PC-9 (cell line): Measurements from ENCODE around the gene CETP. TPM values are rescaled to one million over a fixed set of nuclear protein-coding genes. Genes with fewer than 3 reads are reported as not detected.

ENCODE experiments used
- BruUV-seq: library from RNA; stranded (reverse); fragments of 400-500 nt; replicated peaks from 2 replicates; lab custom pipeline; 2021; lab: Mats Ljungman, UMichigan
- CTCF ChIA-PET: fragments of 300-600 bp; sonication (Branson Sonifier 250); formaldehyde crosslinking; loops from one replicate; lab custom pipeline; 2022; ENCODE audit warnings: antibody characterized with exemption; lab: Charles Lee
- POLR2A ChIA-PET: fragments of 300-600 bp; sonication (Branson Sonifier 250); formaldehyde crosslinking; loops from one replicate; lab custom pipeline; 2022; ENCODE audit warnings: antibody characterized with exemption; ENCODE audit not compliant: unreplicated experiment; lab: Charles Lee
- DNase-seq, 2 experiments: peaks; one replicate each; pipeline versions ENCODE4 v3.0.0 to v3.0.0-alpha.2; 2015 to 2022; ENCODE audit warnings: mixed read lengths in 1 of 2
- H2AFZ ChIP-seq: fragments of 200-600 bp; sonication (generic); 2 replicates; pipeline ENCODE4 v1.8.1; 2017; ENCODE audit warnings: antibody characterized with exemption
- H3F3A ChIP-seq: fragments of 200-600 bp; sonication (generic); 2 replicates; pipeline ENCODE4 v1.8.1; 2017; ENCODE audit warnings: antibody characterized with exemption, mild to moderate bottlenecking, low read depth; ENCODE audit not compliant: insufficient read depth
- H3K27ac ChIP-seq: fragments of 200-600 bp; sonication (generic); 2 replicates; pipeline ENCODE4 v1.6.1; 2016; ENCODE audit warnings: mixed run types
- H3K27me3 ChIP-seq: fragments of 200-600 bp; sonication (generic); 2 replicates; pipeline ENCODE4 v1.6.1; 2016; ENCODE audit warnings: low read depth, mixed run types; ENCODE audit not compliant: insufficient read depth
- H3K36me3 ChIP-seq: fragments of 200-600 bp; sonication (generic); 2 replicates; pipeline ENCODE4 v1.6.1; 2016; ENCODE audit warnings: low read depth, mixed run types
- H3K4me1 ChIP-seq: fragments of 200-600 bp; sonication (generic); replicated peaks from 2 replicates; pipeline ENCODE4 v1.6.1; 2016; ENCODE audit warnings: mixed run types; ENCODE audit not compliant: insufficient read depth
- H3K4me2 ChIP-seq: fragments of 200-600 bp; sonication (generic); 2 replicates; pipeline ENCODE4 v1.6.1; 2017; ENCODE audit warnings: mixed run types
- H3K4me3 ChIP-seq: fragments of 200-600 bp; sonication (generic); 2 replicates; pipeline ENCODE4 v1.6.1; 2016; ENCODE audit warnings: mixed run types
- H3K79me2 ChIP-seq: fragments of 200-600 bp; sonication (generic); 2 replicates; pipeline ENCODE4 v1.6.1; 2017; ENCODE audit warnings: low read depth, mixed run types
- H3K9me2 ChIP-seq: fragments of 200-600 bp; sonication (generic); 2 replicates; pipeline ENCODE4 v1.8.1; 2017; ENCODE audit warnings: mild to moderate bottlenecking; ENCODE audit not compliant: insufficient read depth
- H3K9me3 ChIP-seq: fragments of 200-600 bp; sonication (generic); 2 replicates; pipeline ENCODE4 v1.8.1; 2016; ENCODE audit warnings: low read depth; ENCODE audit not compliant: insufficient read depth
- H4K20me1 ChIP-seq: fragments of 200-600 bp; sonication (generic); 2 replicates; pipeline ENCODE4 v1.8.1; 2017; ENCODE audit not compliant: insufficient read depth
- EZH2 ChIP-seq: fragments of 200-600 bp; sonication (generic); IDR thresholded peaks from 2 replicates; pipeline ENCODE4 v1.8.0; 2017; ENCODE audit warnings: antibody characterized with exemption, low read depth
- intact Hi-C: fragments of 100-400 bp; cut with micrococcal nuclease; formaldehyde crosslinking; loops from one replicate; pipeline ENCODE4 v1.10.0; 2022; ENCODE audit not compliant: unreplicated experiment
- total RNA-seq: library from RNA; stranded (reverse); gene quantifications from 2 replicates; pipeline ENCODE4 v1.2.3, GENCODE V29; 2021
- TF ChIP-seq, protein P1 (sequence below): fragments of 200-600 bp; sonication (generic); conservative IDR thresholded peaks from 2 replicates; pipeline ENCODE4 v1.6.1; 2017; ENCODE audit warnings: mixed run types, antibody characterized with exemption, mild to moderate bottlenecking, moderate library complexity

Gene CETP
- total RNA-seq, 1 experiment from 2014 or later: not detected

DNA sequence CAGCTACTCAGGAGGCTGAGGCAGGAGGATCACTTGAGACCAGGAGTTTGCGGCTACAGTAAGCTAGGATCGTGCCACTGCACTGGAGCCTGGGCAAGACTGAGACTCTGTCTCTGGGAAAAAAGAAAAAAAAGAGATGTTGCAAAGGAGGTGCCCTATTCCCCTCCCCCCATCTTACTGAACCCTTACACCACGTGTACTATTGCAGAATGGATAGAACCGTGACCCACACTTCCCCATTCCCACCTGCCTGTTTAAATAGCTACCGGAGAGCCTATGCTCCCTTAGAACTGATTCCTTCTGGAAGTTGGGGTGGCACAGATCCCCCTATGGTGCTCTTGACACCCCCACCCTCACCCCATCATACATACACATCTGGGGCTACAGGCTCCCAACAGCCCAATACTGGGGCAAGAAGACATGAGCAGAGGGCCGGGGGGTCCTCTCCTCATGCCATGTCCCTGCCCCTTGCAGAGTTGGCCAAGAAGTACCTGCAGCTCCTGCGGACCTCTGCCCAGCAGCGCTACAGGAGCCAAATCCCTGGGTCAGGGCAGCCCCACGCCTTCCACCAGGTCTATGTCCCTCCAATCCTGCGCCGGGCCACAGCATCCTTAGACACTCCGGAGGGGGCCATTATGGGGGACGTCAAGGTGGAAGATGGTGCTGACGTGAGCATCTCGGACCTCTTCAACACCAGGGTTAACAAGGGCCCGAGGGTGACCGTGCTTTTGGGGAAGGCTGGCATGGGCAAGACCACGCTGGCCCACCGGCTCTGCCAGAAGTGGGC is 63.3 kb downstream of the CETP start:
- H4K20me1 ChIP-seq: no peaks in the 10 kb centered on the region
- H3K27me3 ChIP-seq: no peaks in the 10 kb centered on the region
- no peaks in the 10 kb centered on the region for H3K9me2 ChIP-seq
- no peaks in the 10 kb centered on the region for H3K9me3 ChIP-seq
- H3K4me1 ChIP-seq: peaks cover 11% of the 10 kb centered on the region
- H3K36me3 ChIP-seq: no peaks in the 10 kb centered on the region; the same call in 1 of the 2 replicates
- no peak for TF ChIP-seq EZH2
- TF ChIP-seq, protein P1, sequence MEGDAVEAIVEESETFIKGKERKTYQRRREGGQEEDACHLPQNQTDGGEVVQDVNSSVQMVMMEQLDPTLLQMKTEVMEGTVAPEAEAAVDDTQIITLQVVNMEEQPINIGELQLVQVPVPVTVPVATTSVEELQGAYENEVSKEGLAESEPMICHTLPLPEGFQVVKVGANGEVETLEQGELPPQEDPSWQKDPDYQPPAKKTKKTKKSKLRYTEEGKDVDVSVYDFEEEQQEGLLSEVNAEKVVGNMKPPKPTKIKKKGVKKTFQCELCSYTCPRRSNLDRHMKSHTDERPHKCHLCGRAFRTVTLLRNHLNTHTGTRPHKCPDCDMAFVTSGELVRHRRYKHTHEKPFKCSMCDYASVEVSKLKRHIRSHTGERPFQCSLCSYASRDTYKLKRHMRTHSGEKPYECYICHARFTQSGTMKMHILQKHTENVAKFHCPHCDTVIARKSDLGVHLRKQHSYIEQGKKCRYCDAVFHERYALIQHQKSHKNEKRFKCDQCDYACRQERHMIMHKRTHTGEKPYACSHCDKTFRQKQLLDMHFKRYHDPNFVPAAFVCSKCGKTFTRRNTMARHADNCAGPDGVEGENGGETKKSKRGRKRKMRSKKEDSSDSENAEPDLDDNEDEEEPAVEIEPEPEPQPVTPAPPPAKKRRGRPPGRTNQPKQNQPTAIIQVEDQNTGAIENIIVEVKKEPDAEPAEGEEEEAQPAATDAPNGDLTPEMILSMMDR: no peak
- no peaks in the 10 kb centered on the region for H3F3A ChIP-seq
- CTCF ChIA-PET: interaction anchor here (0.5 kb wide), 1 partner anchor 231 kb away, joined by 14 read pairs; no protein-coding TSS in a partner anchor
- intact Hi-C loops: no loop called here
- POLR2A ChIA-PET: no interaction called here
- no peaks in the 10 kb centered on the region for H3K79me2 ChIP-seq
- BruUV-seq: no TSS peak
- DNase-seq: no peak
- H3K4me3 ChIP-seq: no peak overlapping the region
- no peak overlapping the region for H3K4me2 ChIP-seq
- no peak overlapping the region for H3K27ac ChIP-seq
- H2AFZ ChIP-seq: no peak overlapping the region

DNA sequence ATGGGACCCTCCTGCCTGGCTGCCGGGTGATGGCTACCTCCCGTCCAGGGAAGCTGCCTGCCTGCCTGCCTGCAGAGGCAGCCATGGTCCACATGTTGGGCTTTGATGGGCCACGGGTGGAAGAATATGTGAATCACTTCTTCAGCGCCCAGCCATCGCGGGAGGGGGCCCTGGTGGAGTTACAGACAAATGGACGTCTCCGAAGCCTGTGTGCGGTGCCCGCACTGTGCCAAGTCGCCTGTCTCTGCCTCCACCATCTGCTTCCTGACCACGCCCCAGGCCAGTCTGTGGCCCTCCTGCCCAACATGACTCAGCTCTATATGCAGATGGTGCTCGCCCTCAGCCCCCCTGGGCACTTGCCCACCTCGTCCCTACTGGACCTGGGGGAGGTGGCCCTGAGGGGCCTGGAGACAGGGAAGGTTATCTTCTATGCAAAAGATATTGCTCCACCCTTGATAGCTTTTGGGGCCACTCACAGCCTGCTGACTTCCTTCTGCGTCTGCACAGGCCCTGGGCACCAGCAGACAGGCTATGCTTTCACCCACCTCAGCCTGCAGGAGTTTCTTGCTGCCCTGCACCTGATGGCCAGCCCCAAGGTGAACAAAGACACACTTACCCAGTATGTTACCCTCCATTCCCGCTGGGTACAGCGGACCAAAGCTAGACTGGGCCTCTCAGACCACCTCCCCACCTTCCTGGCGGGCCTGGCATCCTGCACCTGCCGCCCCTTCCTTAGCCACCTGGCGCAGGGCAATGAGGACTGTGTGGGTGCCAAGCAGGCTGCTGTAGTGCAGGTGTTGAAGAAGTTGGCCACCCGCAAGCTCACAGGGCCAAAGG is 64.4 kb downstream of the CETP start:
- CTCF ChIA-PET: no interaction called here
- no TSS peak for BruUV-seq
- no peaks in the 10 kb centered on the region for H4K20me1 ChIP-seq
- DNase-seq: no peak
- TF ChIP-seq, protein P1: no peak
- no peak for TF ChIP-seq EZH2
- H3K4me2 ChIP-seq: no peak overlapping the region
- no peaks in the 10 kb centered on the region; the same call in 1 of the 2 replicates for H3K36me3 ChIP-seq
- no peaks in the 10 kb centered on the region for H3K27me3 ChIP-seq
- H3F3A ChIP-seq: no peaks in the 10 kb centered on the region
- H3K4me1 ChIP-seq: peaks cover 11% of the 10 kb centered on the region
- POLR2A ChIA-PET: no interaction called here
- no peak overlapping the region for H3K4me3 ChIP-seq
- H3K27ac ChIP-seq: no peak overlapping the region
- no peak overlapping the region for H2AFZ ChIP-seq
- H3K9me2 ChIP-seq: no peaks in the 10 kb centered on the region
- no peaks in the 10 kb centered on the region for H3K79me2 ChIP-seq
- no peaks in the 10 kb centered on the region for H3K9me3 ChIP-seq
- intact Hi-C loops: no loop called here

DNA sequence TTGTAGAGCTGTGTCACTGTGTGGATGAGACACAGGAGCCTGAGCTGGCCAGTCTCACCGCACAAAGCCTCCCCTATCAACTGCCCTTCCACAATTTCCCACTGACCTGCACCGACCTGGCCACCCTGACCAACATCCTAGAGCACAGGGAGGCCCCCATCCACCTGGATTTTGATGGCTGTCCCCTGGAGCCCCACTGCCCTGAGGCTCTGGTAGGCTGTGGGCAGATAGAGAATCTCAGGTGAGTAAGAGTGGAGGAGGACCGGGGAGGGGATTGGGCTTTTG is 65.0 kb downstream of the CETP start:
- H3K36me3 ChIP-seq: no peaks in the 10 kb centered on the region
- TF ChIP-seq EZH2: no peak
- TF ChIP-seq, protein P1: no peak
- no peak overlapping the region for H2AFZ ChIP-seq
- no peak for DNase-seq
- H4K20me1 ChIP-seq: no peaks in the 10 kb centered on the region
- H3K4me1 ChIP-seq: peaks cover 11% of the 10 kb centered on the region
- H3K27me3 ChIP-seq: no peaks in the 10 kb centered on the region
- ChIA-PET CTCF (no interaction called here), POLR2A (interaction anchor here (0.7 kb wide), 1 partner anchor 51 kb away, joined by 3 read pairs; no protein-coding TSS in a partner anchor)
- BruUV-seq: no TSS peak
- intact Hi-C loops: no loop called here
- H3K79me2 ChIP-seq: no peaks in the 10 kb centered on the region
- no peak overlapping the region for H3K27ac ChIP-seq
- H3K4me2 ChIP-seq: no peak overlapping the region
- H3F3A ChIP-seq: no peaks in the 10 kb centered on the region
- no peaks in the 10 kb centered on the region for H3K9me2 ChIP-seq
- no peak overlapping the region for H3K4me3 ChIP-seq
- H3K9me3 ChIP-seq: no peaks in the 10 kb centered on the region
